Activated CD4-positive, alpha-beta T cell treated with anti-CD3 and anti-CD28 coated beads, Interleukin-2, amount 10 ng/mL, durations not matched to agents 7 days and 5 days (primary cell): ENCODE measurements around the gene LITAF. TPM values are rescaled to one million over a fixed set of nuclear protein-coding genes. Genes with fewer than 3 reads are reported as not detected.

Experiments used
- CTCF ChIA-PET: fragments of 350-600 bp; sonication (Branson Sonifier 250); formaldehyde crosslinking; loops from one replicate; lab custom pipeline; 2021; ENCODE audit warnings: antibody characterized with exemption; lab: Charles Lee
- POLR2A ChIA-PET: fragments of 350-600 bp; sonication (Branson Sonifier 250); formaldehyde crosslinking; loops from one replicate; lab custom pipeline; 2021; ENCODE audit warnings: antibody characterized with exemption; lab: Charles Lee
- DNase-seq: peaks from one replicate; pipeline ENCODE4 v3.0.0-alpha.2; 2020
- H3K27ac Mint-ChIP-seq: one replicate; pipeline ENCODE4 v1.8.0; 2021; ENCODE audit warnings: mild to moderate bottlenecking, moderate library complexity, mixed read lengths
- H3K27me3 Mint-ChIP-seq: one replicate; pipeline ENCODE4 v1.8.0; 2021; ENCODE audit warnings: mixed read lengths
- H3K36me3 Mint-ChIP-seq: one replicate; pipeline ENCODE4 v1.8.0; 2021; ENCODE audit warnings: low read depth, mixed read lengths
- H3K4me1 Mint-ChIP-seq: one replicate; pipeline ENCODE4 v1.8.0; 2021; ENCODE audit warnings: mixed read lengths
- H3K4me3 Mint-ChIP-seq: one replicate; pipeline ENCODE4 v1.8.0; 2021; ENCODE audit warnings: mild to moderate bottlenecking, moderate library complexity, mixed read lengths
- H3K9me3 Mint-ChIP-seq: one replicate; pipeline ENCODE4 v1.8.0; 2021; ENCODE audit warnings: mixed read lengths
- total RNA-seq, 2 experiments: library from RNA; stranded (reverse); gene quantifications; one replicate each; pipeline ENCODE4 v1.2.3, GENCODE V29; 2021

The LITAF gene
- total RNA-seq, 2 experiments from 2014 or later, result 133 to 141 TPM

GRCh38 chr16:11589198-11589550 lies 2.5 kb upstream of the LITAF start:
- H3K27ac Mint-ChIP-seq, result no peak overlapping the region
- peaks cover 16% of the 10 kb centered on the region for H3K36me3 Mint-ChIP-seq
- peaks cover 27% of the 10 kb centered on the region for H3K4me1 Mint-ChIP-seq
- no peak overlapping the region for H3K4me3 Mint-ChIP-seq
- ChIA-PET CTCF (interaction anchor here (0.6 to 1.6 kb wide), 8 partner anchors 11 to 323 kb away, joined by 3 to 6 read pairs (median 4); no protein-coding TSS in a partner anchor), POLR2A (no interaction called here)
- no peaks in the 10 kb centered on the region for H3K9me3 Mint-ChIP-seq
- DNase-seq, result no peak
- H3K27me3 Mint-ChIP-seq, result peaks cover 4% of the 10 kb centered on the region

GRCh38 chr16:11588321-11589197 lies 1.8 kb upstream of the LITAF start:
- ChIA-PET CTCF (interaction anchor here (0.6 to 1.6 kb wide), 8 partner anchors 11 to 324 kb away, joined by 3 to 9 read pairs (median 4); no protein-coding TSS in a partner anchor), POLR2A (no interaction called here)
- H3K27me3 Mint-ChIP-seq, result peaks cover 3% of the 10 kb centered on the region
- no peak overlapping the region for H3K4me3 Mint-ChIP-seq
- peaks cover 31% of the 10 kb centered on the region for H3K4me1 Mint-ChIP-seq
- H3K36me3 Mint-ChIP-seq, result peaks cover 20% of the 10 kb centered on the region
- H3K27ac Mint-ChIP-seq, result no peak overlapping the region
- no peak for DNase-seq
- H3K9me3 Mint-ChIP-seq, result no peaks in the 10 kb centered on the region

GRCh38 chr16:11587643-11588247 lies 1.0 kb upstream of the LITAF start:
- peak overlapping the region; percentile 96 for H3K27ac Mint-ChIP-seq
- ChIA-PET CTCF (interaction anchor here (1.0 to 1.8 kb wide), 6 partner anchors 8 to 29 kb away, joined by 3 to 9 read pairs (median 4); no protein-coding TSS in a partner anchor), POLR2A (no interaction called here)
- DNase-seq, result no peak
- H3K4me1 Mint-ChIP-seq, result peaks cover 35% of the 10 kb centered on the region
- no peaks in the 10 kb centered on the region for H3K9me3 Mint-ChIP-seq
- H3K36me3 Mint-ChIP-seq, result peaks cover 25% of the 10 kb centered on the region
- H3K4me3 Mint-ChIP-seq, result peak overlapping the region; percentile 92
- peaks cover 2% of the 10 kb centered on the region for H3K27me3 Mint-ChIP-seq

- Mint-ChIP-seq H3K9me3 (no peaks in the 10 kb centered on the region), H3K27me3 (peaks cover 2% of the 10 kb centered on the region), H3K4me1 (peaks cover 47% of the 10 kb centered on the region), H3K27ac (peak overlapping the region; percentile 87), H3K4me3 (peak overlapping the region; percentile 92), H3K36me3 (peaks cover 34% of the 10 kb centered on the region)
- ChIA-PET POLR2A (no interaction called here), CTCF (interaction anchor here (0.8 to 2.1 kb wide), 8 partner anchors 9 to 494 kb away, joined by 3 to 9 read pairs (median 4); no protein-coding TSS in a partner anchor)
- DNase-seq, result no peak
Measured at GRCh38 chr16:11586378-11586855, 302 bp downstream of the LITAF start.

- POLR2A ChIA-PET, result interaction anchor here (0.7 kb wide), 1 partner anchor 36 kb away, joined by 4 read pairs; no protein-coding TSS in a partner anchor
- Mint-ChIP-seq H3K27ac (peak overlapping the region; percentile 87), H3K9me3 (no peaks in the 10 kb centered on the region)
Measured at GRCh38 chr16:11585460-11586377, 1.0 kb downstream of the LITAF start.

GRCh38 chr16:11583889-11584565 lies 2.7 kb downstream of the LITAF start:
- ChIA-PET CTCF (interaction anchor here (0.6 to 2.0 kb wide), 9 partner anchors 8 to 242 kb away, joined by 3 to 10 read pairs (median 3); partner anchors contain the start of gene ZC3H7A), POLR2A (interaction anchor here (0.6 kb wide), 1 partner anchor 82 kb away, joined by 3 read pairs; no protein-coding TSS in a partner anchor)
- H3K36me3 Mint-ChIP-seq, result peaks cover 43% of the 10 kb centered on the region
- H3K4me3 Mint-ChIP-seq, result peak overlapping the region; percentile 92
- peaks cover 2% of the 10 kb centered on the region for H3K27me3 Mint-ChIP-seq
- DNase-seq, result peak; percentile 32
- H3K4me1 Mint-ChIP-seq, result peaks cover 67% of the 10 kb centered on the region
- no peaks in the 10 kb centered on the region for H3K9me3 Mint-ChIP-seq
- H3K27ac Mint-ChIP-seq, result peak overlapping the region; percentile 87

More at GRCh38 chr16:11585460-11586377, 1.0 kb downstream of the LITAF start:
- CTCF ChIA-PET, result interaction anchor here (0.5 to 2.1 kb wide), 6 partner anchors 10 to 303 kb away, joined by 3 to 7 read pairs (median 3); no protein-coding TSS in a partner anchor
- Mint-ChIP-seq H3K4me3 (peak overlapping the region; percentile 92), H3K36me3 (peaks cover 38% of the 10 kb centered on the region), H3K4me1 (peaks cover 54% of the 10 kb centered on the region), H3K27me3 (peaks cover 2% of the 10 kb centered on the region)
- no peak for DNase-seq

- no peak for DNase-seq
- Mint-ChIP-seq H3K4me1 (peaks cover 70% of the 10 kb centered on the region), H3K9me3 (no peaks in the 10 kb centered on the region), H3K36me3 (peaks cover 50% of the 10 kb centered on the region), H3K4me3 (peak overlapping the region; percentile 65), H3K27me3 (peaks cover 2% of the 10 kb centered on the region), H3K27ac (peak overlapping the region; percentile 39)
- POLR2A ChIA-PET, result no interaction called here
- CTCF ChIA-PET, result interaction anchor here (1.2 to 2.0 kb wide), 4 partner anchors 8 to 309 kb away, joined by 3 to 10 read pairs (median 3); partner anchors contain the start of gene PRM3
Measured at GRCh38 chr16:11583166-11583565, 3.6 kb downstream of the LITAF start.

- DNase-seq, result no peak
- ChIA-PET CTCF (interaction anchor here (0.6 to 2.0 kb wide), 5 partner anchors 9 to 309 kb away, joined by 3 to 10 read pairs (median 5); partner anchors contain the start of gene PRM3), POLR2A (no interaction called here)
- Mint-ChIP-seq H3K4me1 (peaks cover 70% of the 10 kb centered on the region), H3K9me3 (no peaks in the 10 kb centered on the region), H3K27ac (peak overlapping the region; percentile 39), H3K4me3 (peak overlapping the region; percentile 65), H3K27me3 (peaks cover under 1% of the 10 kb centered on the region), H3K36me3 (peaks cover 54% of the 10 kb centered on the region)
Measured at GRCh38 chr16:11582157-11582814, 4.4 kb downstream of the LITAF start.

- no peaks in the 10 kb centered on the region for H3K9me3 Mint-ChIP-seq
- ChIA-PET CTCF (interaction anchor here (1.3 to 1.5 kb wide), 2 partner anchors 9 to 50 kb away, joined by 3 to 5 read pairs; no protein-coding TSS in a partner anchor), POLR2A (no interaction called here)
- peaks cover 75% of the 10 kb centered on the region for H3K4me1 Mint-ChIP-seq
- peak overlapping the region; percentile 39 for H3K27ac Mint-ChIP-seq
- DNase-seq, result peak; percentile 23
- H3K27me3 Mint-ChIP-seq, result no peaks in the 10 kb centered on the region
- H3K4me3 Mint-ChIP-seq, result peak overlapping the region; percentile 65
- peaks cover 58% of the 10 kb centered on the region for H3K36me3 Mint-ChIP-seq
Measured at GRCh38 chr16:11581678-11582077, 5.0 kb downstream of the LITAF start.

- H3K27ac Mint-ChIP-seq, result peak overlapping the region; percentile 50
Measured at GRCh38 chr16:11580451-11581086, 6.2 kb downstream of the LITAF start.

More at GRCh38 chr16:11580451-11581086, 6.2 kb downstream of the LITAF start:
- no peak overlapping the region for H3K4me3 Mint-ChIP-seq
- no peaks in the 10 kb centered on the region for H3K27me3 Mint-ChIP-seq
- DNase-seq, result no peak
- ChIA-PET CTCF (interaction anchor here (1.3 to 1.5 kb wide), 2 partner anchors 8 to 48 kb away, joined by 3 to 5 read pairs; no protein-coding TSS in a partner anchor), POLR2A (no interaction called here)
- no peaks in the 10 kb centered on the region for H3K9me3 Mint-ChIP-seq
- peaks cover 57% of the 10 kb centered on the region for H3K36me3 Mint-ChIP-seq
- peaks cover 80% of the 10 kb centered on the region for H3K4me1 Mint-ChIP-seq
